Activated CD8-positive, alpha-beta T cell treated with anti-CD3 and anti-CD28 coated beads, Interleukin-2, amount 10 ng/mL, durations not matched to agents 7 days and 5 days (primary cell): Measurements from ENCODE around the gene LMAN1L. TPM values are rescaled to one million over a fixed set of nuclear protein-coding genes. Genes with fewer than 3 reads are reported as not detected.

Experiments used
- ATAC-seq: fragments of 150-1000 bp; cut with Tn5 transposase; one replicate; pipeline ENCODE4 v1.10.0; 2021; ENCODE audit warnings: moderate library complexity
- CTCF ChIA-PET: fragments of 350-600 bp; sonication (Branson Sonifier 250); formaldehyde crosslinking; loops from one replicate; lab custom pipeline; 2021; ENCODE audit warnings: antibody characterized with exemption; lab: Charles Lee
- POLR2A ChIA-PET: fragments of 350-600 bp; sonication (Branson Sonifier 250); formaldehyde crosslinking; loops from one replicate; lab custom pipeline; 2021; ENCODE audit warnings: antibody characterized with exemption; lab: Charles Lee
- DNase-seq: peaks from one replicate; pipeline ENCODE4 v3.0.0-alpha.2; 2020
- H3K27ac Mint-ChIP-seq: one replicate; pipeline ENCODE4 v1.8.0; 2021; ENCODE audit warnings: mild to moderate bottlenecking, mixed read lengths
- H3K27me3 Mint-ChIP-seq: one replicate; pipeline ENCODE4 v1.8.0; 2021; ENCODE audit warnings: low read depth, mixed read lengths
- H3K36me3 Mint-ChIP-seq: one replicate; pipeline ENCODE4 v1.8.0; 2021; ENCODE audit warnings: low read depth, mixed read lengths
- H3K4me1 Mint-ChIP-seq: one replicate; pipeline ENCODE4 v1.8.0; 2021; ENCODE audit warnings: low read depth, mixed read lengths
- H3K4me3 Mint-ChIP-seq: one replicate; pipeline ENCODE4 v1.8.0; 2021; ENCODE audit warnings: mild to moderate bottlenecking, mixed read lengths
- H3K9me3 Mint-ChIP-seq: one replicate; pipeline ENCODE4 v1.8.0; 2022; ENCODE audit warnings: mixed read lengths; ENCODE audit not compliant: insufficient read depth
- total RNA-seq, 2 experiments: library from RNA; stranded (reverse); gene quantifications; one replicate each; pipeline ENCODE4 v1.2.3, GENCODE V29; 2021

The LMAN1L gene
- total RNA-seq, 2 experiments from 2014 or later = 0.47 to 1.0 TPM

DNA sequence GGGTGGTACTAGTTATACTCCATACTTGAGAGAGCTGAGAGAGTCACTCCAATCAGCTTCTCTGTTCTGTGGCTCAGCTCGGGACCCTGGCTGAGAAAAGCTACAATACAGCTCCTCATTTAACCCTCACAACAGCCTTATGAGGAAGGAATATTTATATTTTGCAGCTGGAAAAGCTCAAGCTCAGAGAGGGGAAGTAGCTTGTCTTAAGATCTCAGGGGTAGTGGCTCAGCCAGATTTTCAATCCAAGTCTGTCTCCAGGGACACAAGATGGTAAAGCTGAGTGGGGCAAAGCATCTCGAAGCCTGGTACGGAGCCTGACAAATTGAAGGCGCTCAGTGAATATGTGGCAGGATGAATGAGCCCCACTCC, 45.7 kb downstream of the LMAN1L start:
- POLR2A ChIA-PET = interaction anchor here (1.2 to 4.5 kb wide), 6 partner anchors 9 to 71 kb away, joined by 3 to 33 read pairs (median 6); no protein-coding TSS in a partner anchor
- no peaks in the 10 kb centered on the region for H3K9me3 Mint-ChIP-seq
- H3K36me3 Mint-ChIP-seq = peaks cover 25% of the 10 kb centered on the region
- CTCF ChIA-PET = interaction anchor here (0.7 to 6.4 kb wide), 12 partner anchors 9 to 90 kb away, joined by 3 to 55 read pairs (median 5); partner anchors contain the start of gene ULK3
- H3K27me3 Mint-ChIP-seq = no peaks in the 10 kb centered on the region
- peak overlapping the region; percentile 87 for H3K27ac Mint-ChIP-seq
- DNase-seq = no peak
- H3K4me3 Mint-ChIP-seq = peak overlapping the region; percentile 8
- ATAC-seq = peak; percentile 9
- peaks cover 46% of the 10 kb centered on the region for H3K4me1 Mint-ChIP-seq

DNA sequence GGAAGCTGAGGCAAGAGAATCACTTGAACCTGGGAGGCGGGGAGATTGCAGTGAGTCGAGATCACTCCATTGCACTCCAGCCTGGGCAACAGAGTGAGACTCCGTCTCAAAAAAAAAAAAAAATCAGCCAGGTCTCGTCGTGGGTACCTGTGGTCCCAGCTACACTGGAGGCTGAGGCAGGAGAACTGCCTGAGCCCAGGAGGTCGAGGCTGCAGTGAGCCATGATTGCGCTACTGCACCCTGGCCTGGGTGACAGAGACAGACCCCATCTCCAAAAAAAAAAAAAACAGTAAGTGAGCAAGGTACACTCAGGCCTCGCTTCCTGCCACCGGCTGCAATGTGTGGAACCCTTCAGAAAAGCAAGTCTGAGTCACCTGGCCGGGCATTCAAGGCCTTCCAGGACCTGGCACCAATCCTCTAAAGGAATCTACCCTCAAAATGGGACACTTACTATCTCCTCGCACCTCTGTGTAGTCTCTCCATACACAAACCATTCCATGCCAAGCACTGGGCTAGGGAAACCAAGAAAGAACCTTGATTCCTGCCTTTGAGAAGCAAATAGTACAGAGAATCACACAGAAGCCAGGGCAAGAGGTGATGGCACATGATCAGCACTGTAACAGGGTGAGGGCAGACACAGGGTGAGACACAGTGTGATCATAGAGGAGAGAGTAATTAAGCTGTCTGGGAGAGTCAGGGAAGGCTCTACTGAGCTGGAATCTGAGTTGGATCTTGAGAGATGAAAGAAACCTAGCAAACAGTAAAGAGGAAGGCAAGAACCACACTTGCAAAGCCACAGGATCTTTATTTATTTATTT, 50.8 kb downstream of the LMAN1L start:
- H3K27me3 Mint-ChIP-seq = no peaks in the 10 kb centered on the region
- no peaks in the 10 kb centered on the region for H3K9me3 Mint-ChIP-seq
- H3K4me3 Mint-ChIP-seq = no peak overlapping the region
- DNase-seq (peak; percentile 40), ATAC-seq (peak; percentile 67)
- ChIA-PET CTCF (interaction anchor here (0.7 to 2.2 kb wide), 4 partner anchors 11 to 76 kb away, joined by 3 to 10 read pairs (median 3); partner anchors contain the start of gene FAM219B), POLR2A (interaction anchor here (0.6 to 1.5 kb wide), 3 partner anchors 9 to 174 kb away, joined by 3 to 4 read pairs (median 3); no protein-coding TSS in a partner anchor)
- H3K36me3 Mint-ChIP-seq = peaks cover 50% of the 10 kb centered on the region
- peak overlapping the region; percentile 76 for H3K27ac Mint-ChIP-seq
- peaks cover 66% of the 10 kb centered on the region for H3K4me1 Mint-ChIP-seq

DNA sequence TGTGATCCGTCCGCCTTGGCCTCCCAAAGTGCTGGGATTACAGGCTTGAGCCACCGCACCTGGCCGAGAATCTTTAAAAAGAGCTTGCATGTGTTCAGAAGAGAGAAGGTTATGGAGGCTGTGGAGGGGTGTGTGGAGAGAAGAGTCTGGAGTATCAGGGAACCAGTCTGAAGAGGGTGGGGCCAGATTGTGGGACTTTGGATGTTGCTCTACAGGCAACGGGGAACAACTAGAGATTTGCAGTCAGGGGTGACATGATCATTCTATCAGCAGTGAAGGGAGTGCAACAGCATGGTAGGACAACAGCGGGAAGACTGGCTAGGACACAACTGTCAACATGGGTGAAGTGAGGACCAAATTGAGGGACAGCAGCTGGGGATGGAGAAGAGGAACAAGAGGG, 51.7 kb downstream of the LMAN1L start:
- no peak for DNase-seq
- Mint-ChIP-seq H3K9me3 (no peaks in the 10 kb centered on the region), H3K27ac (peak overlapping the region; percentile 59), H3K36me3 (peaks cover 51% of the 10 kb centered on the region), H3K4me1 (peaks cover 65% of the 10 kb centered on the region), H3K27me3 (no peaks in the 10 kb centered on the region), H3K4me3 (no peak overlapping the region)
- ATAC-seq = no peak
- CTCF ChIA-PET = interaction anchor here (0.7 to 2.2 kb wide), 3 partner anchors 10 to 77 kb away, joined by 3 to 10 read pairs (median 3); no protein-coding TSS in a partner anchor
- POLR2A ChIA-PET = interaction anchor here (1.0 to 1.5 kb wide), 2 partner anchors 10 to 19 kb away, joined by 3 to 4 read pairs; no protein-coding TSS in a partner anchor

DNA sequence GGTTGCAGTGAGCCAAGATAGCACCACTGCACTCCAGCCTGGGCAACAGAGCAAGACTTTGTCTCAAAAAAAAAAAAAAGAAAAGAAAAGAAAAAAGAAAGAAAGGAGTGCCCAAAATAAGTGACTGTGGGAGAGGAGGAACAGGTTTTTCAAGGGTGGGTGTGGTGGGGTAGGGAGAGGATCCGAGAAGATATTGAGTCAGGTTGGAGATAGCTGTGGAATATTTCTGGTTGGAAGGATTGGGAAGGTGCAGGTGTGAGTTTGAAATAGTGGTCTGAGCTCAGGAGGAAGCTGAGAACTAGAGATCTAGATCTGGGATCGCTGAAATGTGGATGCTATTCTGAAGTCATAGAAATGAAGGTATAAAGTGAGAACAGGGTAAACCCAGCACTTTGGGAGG, 52.7 kb downstream of the LMAN1L start:
- no peak for ATAC-seq
- DNase-seq = no peak
- peaks cover 70% of the 10 kb centered on the region for H3K4me1 Mint-ChIP-seq
- H3K36me3 Mint-ChIP-seq = peaks cover 55% of the 10 kb centered on the region
- H3K27ac Mint-ChIP-seq = peak overlapping the region; percentile 67
- CTCF ChIA-PET = no interaction called here
- H3K27me3 Mint-ChIP-seq = no peaks in the 10 kb centered on the region
- H3K9me3 Mint-ChIP-seq = no peaks in the 10 kb centered on the region
- H3K4me3 Mint-ChIP-seq = no peak overlapping the region
- POLR2A ChIA-PET = no interaction called here

DNA sequence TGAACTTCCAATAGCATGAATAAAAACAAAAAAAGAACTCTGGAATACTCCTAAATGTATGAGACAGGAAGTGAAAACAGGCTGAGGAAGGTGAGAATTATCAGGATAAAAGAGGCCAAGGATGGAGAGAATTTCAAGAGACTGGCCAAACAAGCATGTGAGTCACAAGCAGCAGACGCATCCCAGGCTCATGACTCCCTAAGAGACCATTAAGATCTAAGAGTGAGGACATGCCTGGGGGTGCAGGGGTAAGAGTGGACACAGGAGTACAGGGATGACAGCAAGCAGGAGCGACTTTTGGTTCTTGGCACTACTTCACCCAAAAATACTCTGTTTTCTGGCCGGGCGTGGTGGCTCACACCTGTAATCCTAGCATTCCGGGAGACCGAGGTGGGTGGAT, 53.5 kb downstream of the LMAN1L start:
- Mint-ChIP-seq H3K4me1 (peaks cover 77% of the 10 kb centered on the region), H3K36me3 (peaks cover 60% of the 10 kb centered on the region), H3K27ac (no peak overlapping the region), H3K27me3 (no peaks in the 10 kb centered on the region), H3K9me3 (no peaks in the 10 kb centered on the region), H3K4me3 (no peak overlapping the region)
- ATAC-seq (no peak), DNase-seq (no peak)
- CTCF ChIA-PET = interaction anchor here (5.7 kb wide), 1 partner anchor 36 kb away, joined by 82 read pairs; no protein-coding TSS in a partner anchor
- POLR2A ChIA-PET = no interaction called here

DNA sequence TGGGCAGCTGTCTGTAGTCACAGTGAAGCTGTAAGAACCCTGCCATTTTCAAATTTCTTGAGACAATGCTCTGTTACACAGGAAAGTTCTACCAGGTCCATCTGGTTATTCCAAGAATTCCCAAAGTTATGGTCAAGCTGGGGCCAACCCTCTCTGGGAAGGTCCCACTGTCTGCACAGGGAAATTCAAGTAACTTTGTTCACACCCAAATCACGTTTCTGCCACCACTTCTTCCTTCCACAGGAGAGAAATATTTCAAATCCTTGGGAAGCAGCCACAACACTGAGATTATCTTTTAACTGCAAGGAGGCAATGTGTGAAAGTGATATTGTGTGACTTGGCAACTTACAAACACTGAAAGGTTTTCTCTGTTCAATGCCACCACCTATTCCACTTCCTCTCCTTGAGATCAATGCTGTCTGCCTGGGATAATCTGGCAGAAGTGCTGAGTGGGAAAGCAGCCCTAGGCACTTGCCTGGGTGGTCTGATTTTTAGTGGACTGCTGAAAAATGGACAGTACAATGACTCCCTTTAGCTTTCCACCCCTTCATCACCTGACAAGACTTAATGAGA, 54.9 kb downstream of the LMAN1L start:
- Mint-ChIP-seq H3K36me3 (peaks cover 60% of the 10 kb centered on the region), H3K9me3 (no peaks in the 10 kb centered on the region), H3K4me1 (peaks cover 80% of the 10 kb centered on the region), H3K27me3 (no peaks in the 10 kb centered on the region), H3K4me3 (peak overlapping the region; percentile 20), H3K27ac (peak overlapping the region; percentile 73)
- ChIA-PET CTCF (interaction anchor here (1.7 to 5.7 kb wide), 5 partner anchors 9 to 252 kb away, joined by 3 to 82 read pairs (median 5); partner anchors contain the start of gene CLK3), POLR2A (interaction anchor here (1.0 to 3.8 kb wide), 4 partner anchors 10 to 34 kb away, joined by 4 to 33 read pairs (median 4); no protein-coding TSS in a partner anchor)
- ATAC-seq (no peak), DNase-seq (no peak)

DNA sequence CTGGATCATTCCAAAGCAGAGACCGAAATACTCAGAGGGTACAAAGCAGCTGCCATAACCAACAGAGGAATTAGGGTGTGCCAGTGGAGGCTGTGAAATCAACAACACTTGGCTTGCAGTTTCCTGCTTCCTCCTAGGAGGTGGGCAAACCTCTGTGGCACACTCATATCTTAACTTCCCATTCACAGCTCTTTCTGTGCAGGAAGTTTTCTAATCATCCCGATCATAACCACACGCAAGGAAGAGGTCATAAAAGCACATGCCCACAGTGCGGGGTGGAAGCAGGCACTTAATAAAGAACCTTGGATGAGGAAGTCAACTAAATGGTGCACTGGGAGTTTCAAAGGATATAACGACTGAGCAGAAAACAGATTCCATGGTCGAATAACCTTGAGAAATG, 55.4 kb downstream of the LMAN1L start:
- peaks cover 64% of the 10 kb centered on the region for H3K36me3 Mint-ChIP-seq
- DNase-seq = no peak
- peak overlapping the region; percentile 73 for H3K27ac Mint-ChIP-seq
- H3K9me3 Mint-ChIP-seq = no peaks in the 10 kb centered on the region
- ATAC-seq = no peak
- H3K4me3 Mint-ChIP-seq = peak overlapping the region; percentile 20
- no peaks in the 10 kb centered on the region for H3K27me3 Mint-ChIP-seq
- POLR2A ChIA-PET = interaction anchor here (1.0 to 3.8 kb wide), 4 partner anchors 10 to 33 kb away, joined by 4 to 33 read pairs (median 4); no protein-coding TSS in a partner anchor
- CTCF ChIA-PET = interaction anchor here (1.2 to 5.7 kb wide), 6 partner anchors 10 to 253 kb away, joined by 3 to 82 read pairs (median 4); partner anchors contain the start of gene CLK3
- peaks cover 81% of the 10 kb centered on the region for H3K4me1 Mint-ChIP-seq

DNA sequence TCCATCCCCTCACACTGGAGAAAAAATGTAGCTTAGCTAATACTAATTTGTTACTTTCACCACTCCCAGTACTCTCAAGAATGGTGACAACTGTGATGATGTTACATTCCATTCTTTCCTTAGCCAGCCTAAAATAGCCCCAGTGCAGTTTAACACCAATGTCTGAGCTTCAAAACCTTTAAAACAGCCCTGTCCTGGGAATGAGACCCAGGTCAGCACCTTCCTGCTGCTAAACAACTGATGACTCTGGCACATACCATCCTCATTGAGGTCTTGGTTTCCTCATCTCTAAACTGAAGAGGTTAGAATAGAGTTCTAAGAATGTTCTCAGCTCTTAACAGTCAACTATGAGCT, 56.7 kb downstream of the LMAN1L start:
- no peaks in the 10 kb centered on the region for H3K27me3 Mint-ChIP-seq
- H3K4me1 Mint-ChIP-seq = peaks cover 78% of the 10 kb centered on the region
- peak overlapping the region; percentile 99 for H3K4me3 Mint-ChIP-seq
- POLR2A ChIA-PET = interaction anchor here (0.6 to 3.8 kb wide), 11 partner anchors 12 to 329 kb away, joined by 3 to 33 read pairs (median 5); partner anchors contain the start of genes ARID3B, MPI and ULK3
- DNase-seq (no peak), ATAC-seq (no peak)
- CTCF ChIA-PET = interaction anchor here (0.7 to 5.7 kb wide), 19 partner anchors 11 to 254 kb away, joined by 3 to 82 read pairs (median 6); partner anchors contain the start of genes CLK3, FAM219B and ULK3
- no peaks in the 10 kb centered on the region for H3K9me3 Mint-ChIP-seq
- H3K27ac Mint-ChIP-seq = peak overlapping the region; percentile 87
- peaks cover 58% of the 10 kb centered on the region for H3K36me3 Mint-ChIP-seq

DNA sequence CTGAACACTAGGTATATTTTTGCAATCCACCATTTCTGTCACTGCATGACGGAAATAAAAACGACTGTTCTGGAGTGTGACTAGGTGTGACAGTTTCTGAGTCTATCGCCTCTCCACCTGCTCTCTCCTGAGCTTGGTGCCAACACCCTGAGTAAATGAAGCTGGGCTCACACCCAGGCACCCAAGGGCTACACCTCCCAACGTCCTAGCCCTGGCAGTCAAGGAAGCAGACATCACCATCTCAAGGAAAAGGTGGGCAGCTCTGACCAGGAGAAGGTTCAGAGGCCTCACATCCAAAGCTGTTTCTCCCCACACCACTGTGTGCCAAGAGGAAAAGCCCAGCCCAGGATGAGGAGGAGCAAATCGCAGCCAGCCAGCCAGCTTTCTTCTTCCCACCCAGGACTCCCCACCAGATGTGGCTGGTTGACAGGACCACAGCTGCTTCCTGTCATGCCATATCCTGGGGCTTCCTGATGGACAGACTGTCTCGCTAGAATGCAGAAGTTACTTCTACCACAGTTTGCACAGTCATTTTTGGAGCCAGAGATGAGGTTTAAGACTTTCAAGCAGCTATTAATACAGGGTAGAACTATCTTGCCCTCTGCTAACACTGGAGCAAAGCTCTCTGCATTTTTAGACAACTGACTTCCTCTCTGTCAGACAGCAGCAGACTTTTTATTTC, 57.2 kb downstream of the LMAN1L start:
- H3K4me1 Mint-ChIP-seq = peaks cover 74% of the 10 kb centered on the region
- peaks cover 55% of the 10 kb centered on the region for H3K36me3 Mint-ChIP-seq
- ATAC-seq (peak; percentile 16), DNase-seq (peak; percentile 69)
- H3K27me3 Mint-ChIP-seq = no peaks in the 10 kb centered on the region
- H3K9me3 Mint-ChIP-seq = no peaks in the 10 kb centered on the region
- peak overlapping the region; percentile 87 for H3K27ac Mint-ChIP-seq
- ChIA-PET CTCF (interaction anchor here (0.7 to 5.7 kb wide), 20 partner anchors 11 to 498 kb away, joined by 3 to 82 read pairs (median 6); partner anchors contain the start of genes FAM219B, MPI and ULK3), POLR2A (interaction anchor here (0.6 to 3.8 kb wide), 12 partner anchors 12 to 329 kb away, joined by 3 to 33 read pairs (median 4); partner anchors contain the start of genes ARID3B, MPI and ULK3)
- peak overlapping the region; percentile 99 for H3K4me3 Mint-ChIP-seq

DNA sequence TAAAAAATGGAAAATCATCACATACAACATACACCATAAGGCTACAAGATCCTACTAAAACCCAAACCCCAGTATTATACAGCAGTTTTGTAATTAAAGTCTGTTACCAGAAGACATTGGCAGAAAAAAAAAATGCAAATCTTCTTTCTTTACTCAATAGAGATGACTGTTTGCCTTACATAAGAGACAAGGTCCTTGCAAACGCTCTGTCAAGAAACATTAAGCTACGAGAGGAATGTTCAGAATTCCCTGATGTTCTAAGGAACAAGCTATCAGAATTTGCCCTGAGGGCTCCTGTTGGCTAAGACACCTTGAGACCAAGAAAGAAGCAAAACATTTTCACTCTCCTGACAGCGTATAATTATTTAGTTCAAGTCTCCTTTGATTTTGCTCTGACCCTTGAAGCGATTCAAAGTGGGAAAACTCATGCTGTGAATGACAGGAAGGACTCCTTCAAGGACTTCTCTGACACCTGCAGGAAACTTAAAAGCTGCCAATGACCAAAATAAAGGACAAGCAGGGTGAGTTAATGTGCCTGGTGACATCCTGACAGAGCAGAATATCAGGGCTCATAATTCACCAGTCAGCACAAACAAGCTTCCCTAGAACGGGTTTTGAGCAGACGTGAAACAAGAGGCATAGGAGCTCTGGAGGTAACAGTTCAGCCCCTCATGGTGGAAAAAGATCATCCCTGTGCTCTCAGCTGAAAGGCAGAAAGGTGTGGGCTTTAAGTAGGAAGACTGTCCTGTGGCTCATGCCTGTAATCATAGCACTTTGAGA, 58.0 kb downstream of the LMAN1L start:
- peak overlapping the region; percentile 87 for H3K27ac Mint-ChIP-seq
- peaks cover 51% of the 10 kb centered on the region for H3K36me3 Mint-ChIP-seq
- H3K27me3 Mint-ChIP-seq = no peaks in the 10 kb centered on the region
- POLR2A ChIA-PET = interaction anchor here (0.6 to 3.8 kb wide), 9 partner anchors 13 to 330 kb away, joined by 3 to 33 read pairs (median 5); partner anchors contain the start of genes ARID3B, MPI and ULK3
- peak overlapping the region; percentile 99 for H3K4me3 Mint-ChIP-seq
- H3K9me3 Mint-ChIP-seq = no peaks in the 10 kb centered on the region
- DNase-seq (no peak), ATAC-seq (no peak)
- peaks cover 70% of the 10 kb centered on the region for H3K4me1 Mint-ChIP-seq
- CTCF ChIA-PET = interaction anchor here (0.7 to 5.7 kb wide), 20 partner anchors 12 to 497 kb away, joined by 3 to 82 read pairs (median 6); partner anchors contain the start of genes FAM219B, MPI and ULK3
